ENCODE results near the gene POU2F1.
A peak's percentile ranks its signal among the peaks of the same experiment; 100 is the strongest.

The POU2F1 gene

GRCh38 chr1:167446966-167447365 lies 226.3 kb downstream of the POU2F1 start:
- no peaks in the 10 kb centered on the region for H3K36me3 ChIP-seq (ENCODE audit: control insufficient read depth, insufficient read depth, low read length)
- no peak for DNase-seq (ENCODE audit: extremely low read depth, insufficient read length)
- no peak for TF ChIP-seq CTCF (IDR thresholded peaks at IDR 0.05; ENCODE audit: insufficient read depth, low read length, poor library complexity, severe bottlenecking)

GRCh38 chr1:167447521-167448136 lies 226.9 kb downstream of the POU2F1 start:
- Histone ChIP-seq H3K27me3 (replicated peaks; ENCODE audit: control insufficient read depth, insufficient read depth, low read length) (no peaks in the 10 kb centered on the region), H3K36me3 (ENCODE audit: control insufficient read depth, insufficient read depth, low read length) (no peaks in the 10 kb centered on the region), H3K4me3 (replicated peaks; ENCODE audit: low read depth, low read length) (no peak overlapping the region)
- TF ChIP-seq CTCF (IDR thresholded peaks at IDR 0.05; ENCODE audit: insufficient read depth, low read length, poor library complexity, severe bottlenecking) = no peak
- peak; percentile 35 for DNase-seq (ENCODE audit: extremely low read depth, insufficient read length)

More at GRCh38 chr1:167446966-167447365, 226.3 kb downstream of the POU2F1 start:
- H3K4me3 ChIP-seq (replicated peaks; ENCODE audit: low read depth, low read length) = no peak overlapping the region
- H3K27me3 ChIP-seq (replicated peaks; ENCODE audit: control insufficient read depth, insufficient read depth, low read length) = no peaks in the 10 kb centered on the region

GRCh38 chr1:167450843-167451242 lies 230.2 kb downstream of the POU2F1 start:
- H3K36me3 ChIP-seq (ENCODE audit: control insufficient read depth, insufficient read depth, low read length) = no peaks in the 10 kb centered on the region
- DNase-seq (ENCODE audit: extremely low read depth, insufficient read length) = no peak

GRCh38 chr1:167452483-167452882 lies 231.8 kb downstream of the POU2F1 start:
- H3K36me3 ChIP-seq (ENCODE audit: control insufficient read depth, insufficient read depth, low read length) = no peaks in the 10 kb centered on the region
- TF ChIP-seq CTCF (IDR thresholded peaks at IDR 0.05; ENCODE audit: insufficient read depth, low read length, poor library complexity, severe bottlenecking) = no peak
- H3K27me3 ChIP-seq (replicated peaks; ENCODE audit: control insufficient read depth, insufficient read depth, low read length) = no peaks in the 10 kb centered on the region
- DNase-seq (ENCODE audit: extremely low read depth, insufficient read length) = no peak
- no peak overlapping the region for H3K4me3 ChIP-seq (replicated peaks; ENCODE audit: low read depth, low read length)

More at GRCh38 chr1:167450843-167451242, 230.2 kb downstream of the POU2F1 start:
- TF ChIP-seq CTCF (IDR thresholded peaks at IDR 0.05; ENCODE audit: insufficient read depth, low read length, poor library complexity, severe bottlenecking) = no peak
- Histone ChIP-seq H3K27me3 (replicated peaks; ENCODE audit: control insufficient read depth, insufficient read depth, low read length) (no peaks in the 10 kb centered on the region), H3K4me3 (replicated peaks; ENCODE audit: low read depth, low read length) (no peak overlapping the region)

GRCh38 chr1:167453123-167453522 lies 232.4 kb downstream of the POU2F1 start:
- Histone ChIP-seq H3K36me3 (ENCODE audit: control insufficient read depth, insufficient read depth, low read length) (no peaks in the 10 kb centered on the region), H3K27me3 (replicated peaks; ENCODE audit: control insufficient read depth, insufficient read depth, low read length) (no peaks in the 10 kb centered on the region), H3K4me3 (replicated peaks; ENCODE audit: low read depth, low read length) (no peak overlapping the region)
- no peak for TF ChIP-seq CTCF (IDR thresholded peaks at IDR 0.05; ENCODE audit: insufficient read depth, low read length, poor library complexity, severe bottlenecking)
- DNase-seq (ENCODE audit: extremely low read depth, insufficient read length) = no peak
